Mesendoderm (in vitro differentiated cells): Measurements from ENCODE around the gene S100A8.
A peak's percentile ranks its signal among the peaks of the same experiment; 100 is the strongest.

Source experiments
- DNase-seq: peaks from one replicate; pipeline ENCODE4 v3.0.0; 2013
- H2AK5ac ChIP-seq: 2 replicates; pipeline ENCODE4 v1.6.1; 2013; ENCODE audit warnings: low read length, inconsistent platforms
- H2BK120ac ChIP-seq: 2 replicates; pipeline ENCODE4 v1.6.1; 2013; ENCODE audit warnings: low read depth, mild to moderate bottlenecking, low read length, moderate library complexity, mixed read lengths
- H2BK15ac ChIP-seq: replicated peaks from 2 replicates; pipeline ENCODE4 v1.6.1; 2013; ENCODE audit warnings: low read depth, mild to moderate bottlenecking, moderate library complexity
- H2BK5ac ChIP-seq: 2 replicates; pipeline ENCODE4 v1.6.1; 2013; ENCODE audit warnings: low read length, inconsistent platforms
- H3K18ac ChIP-seq: 2 replicates; pipeline ENCODE4 v1.6.1; 2013; ENCODE audit warnings: mild to moderate bottlenecking, low read length, mixed read lengths
- H3K23ac ChIP-seq: one replicate; pipeline ENCODE4 v1.6.1; 2013; ENCODE audit warnings: low read length
- H3K27ac ChIP-seq: 2 replicates; pipeline ENCODE4 v1.5.1; 2013; ENCODE audit warnings: low read depth, mild to moderate bottlenecking, inconsistent platforms, low read length, moderate library complexity
- H3K27me3 ChIP-seq: 2 replicates; pipeline ENCODE4 v1.6.1; 2013; ENCODE audit warnings: low read length, control low read depth, mild to moderate bottlenecking, inconsistent platforms; ENCODE audit not compliant: insufficient read depth, poor library complexity
- H3K36me3 ChIP-seq: 2 replicates; pipeline ENCODE4 v1.6.1; 2013; ENCODE audit warnings: low read length, inconsistent platforms; ENCODE audit not compliant: control insufficient read depth, insufficient read depth
- H3K4ac ChIP-seq: one replicate; pipeline ENCODE4 v1.6.1; 2013; ENCODE audit warnings: low read depth, mild to moderate bottlenecking, low read length, moderate library complexity
- H3K4me1 ChIP-seq: 2 replicates; pipeline ENCODE4 v1.6.1; 2013; ENCODE audit warnings: low read depth, low read length, inconsistent platforms; ENCODE audit not compliant: control insufficient read depth
- H3K4me2 ChIP-seq: 2 replicates; pipeline ENCODE4 v1.6.1; 2013; ENCODE audit warnings: low read length
- H3K4me3 ChIP-seq: 2 replicates; pipeline ENCODE4 v1.5.1; 2013; ENCODE audit warnings: mild to moderate bottlenecking, low read length
- H3K56ac ChIP-seq: one replicate; pipeline ENCODE4 v1.6.1; 2013; ENCODE audit warnings: low read length
- H3K79me1 ChIP-seq: 2 replicates; pipeline ENCODE4 v1.6.1; 2013; ENCODE audit warnings: low read length, inconsistent platforms
- H3K79me2 ChIP-seq: 2 replicates; pipeline ENCODE4 v1.6.1; 2013; ENCODE audit warnings: mild to moderate bottlenecking, low read length; ENCODE audit not compliant: control insufficient read depth, insufficient read depth
- H3K9ac ChIP-seq: 2 replicates; pipeline ENCODE4 v1.6.1; 2013; ENCODE audit warnings: low read length, inconsistent platforms
- H4K5ac ChIP-seq: one replicate; pipeline ENCODE4 v1.6.1; 2013; ENCODE audit warnings: low read length
- H4K8ac ChIP-seq: one replicate; pipeline ENCODE4 v1.6.1; 2013; ENCODE audit warnings: low read depth, mild to moderate bottlenecking, control low read depth, low read length, moderate library complexity
- WGBS: extraction: QIAGEN DNeasy Blood & Tissue Kit; methylation state at CpG from one replicate; pipeline ENCODE4 v1.1.7; 2013; ENCODE audit warnings: low lambda C conversion rate, missing lambda C conversion rate; ENCODE audit not compliant: insufficient coverage; ENCODE audit errors: extremely low coverage; 5-methylcytosine and 5-hydroxymethylcytosine counted together

S100A8 gene

DNA sequence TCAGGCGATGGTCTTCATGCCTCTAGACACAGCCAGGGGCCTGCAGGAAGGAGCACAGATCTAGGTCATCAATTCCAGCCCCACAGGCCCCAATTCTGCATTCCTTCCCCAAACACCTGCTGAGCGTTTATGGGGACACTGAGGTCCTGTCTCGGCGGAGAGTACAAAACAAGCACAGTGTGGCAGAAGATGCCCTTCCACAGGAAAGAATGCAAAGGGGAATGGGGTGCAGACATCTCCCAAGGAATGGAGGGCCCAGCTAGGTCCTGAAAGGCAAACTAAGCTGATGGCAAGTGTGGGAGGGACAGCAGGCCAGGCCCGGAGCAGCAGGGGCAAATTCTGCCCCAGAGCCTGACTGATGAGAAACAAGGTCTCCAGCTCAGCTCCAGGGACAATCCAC is 3.5 kb upstream of the S100A8 start:
- H2BK120ac ChIP-seq: no peak overlapping the region
- H3K56ac ChIP-seq: no peak overlapping the region
- no peaks in the 10 kb centered on the region for H3K4me1 ChIP-seq
- no peak overlapping the region for H2BK15ac ChIP-seq
- no peaks in the 10 kb centered on the region for H3K79me2 ChIP-seq
- H2AK5ac ChIP-seq: no peak overlapping the region
- no peaks in the 10 kb centered on the region for H3K79me1 ChIP-seq
- WGBS: no CpG with 5 or more reads among the region's 5 CpGs
- no peaks in the 10 kb centered on the region for H3K36me3 ChIP-seq
- no peak overlapping the region for H3K4me3 ChIP-seq
- no peak overlapping the region for H3K23ac ChIP-seq
- no peak overlapping the region for H4K5ac ChIP-seq
- no peak overlapping the region for H2BK5ac ChIP-seq
- DNase-seq: no peak
- H4K8ac ChIP-seq: no peak overlapping the region
- no peaks in the 10 kb centered on the region for H3K27me3 ChIP-seq
- H3K9ac ChIP-seq: no peak overlapping the region
- H3K18ac ChIP-seq: no peak overlapping the region
- no peak overlapping the region for H3K27ac ChIP-seq
- no peak overlapping the region for H3K4me2 ChIP-seq
- no peak overlapping the region for H3K4ac ChIP-seq

DNA sequence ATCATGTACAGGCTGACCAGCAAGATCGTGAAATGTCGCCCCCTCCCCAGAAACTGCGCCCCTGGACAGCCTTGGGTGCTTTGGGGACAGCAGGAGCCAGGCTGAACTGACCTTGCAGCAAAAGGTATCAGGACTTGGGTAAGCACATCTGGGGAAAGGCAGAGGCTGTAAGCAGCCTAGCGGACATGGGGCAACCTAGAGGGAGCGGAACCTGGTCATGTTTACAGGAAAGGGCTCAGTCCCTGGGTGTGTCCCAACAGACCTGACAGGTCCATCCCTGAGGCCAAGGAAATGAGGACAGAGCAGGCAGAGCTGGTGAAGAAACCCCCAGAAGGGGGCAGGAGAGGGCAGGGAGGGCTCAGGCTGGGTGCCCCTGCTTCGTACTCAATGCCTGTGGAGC is 3.1 kb upstream of the S100A8 start:
- H4K8ac ChIP-seq: no peak overlapping the region
- no peak overlapping the region for H3K23ac ChIP-seq
- H3K56ac ChIP-seq: no peak overlapping the region
- no peak overlapping the region for H3K4me3 ChIP-seq
- H2BK5ac ChIP-seq: no peak overlapping the region
- H2BK120ac ChIP-seq: no peak overlapping the region
- no peak overlapping the region for H2AK5ac ChIP-seq
- H3K4me1 ChIP-seq: no peaks in the 10 kb centered on the region
- H3K27ac ChIP-seq: no peak overlapping the region
- no peak overlapping the region for H4K5ac ChIP-seq
- no peaks in the 10 kb centered on the region for H3K27me3 ChIP-seq
- no peak overlapping the region for H2BK15ac ChIP-seq
- DNase-seq: peak; percentile 50
- no peaks in the 10 kb centered on the region for H3K79me1 ChIP-seq
- no peak overlapping the region for H3K4ac ChIP-seq
- H3K18ac ChIP-seq: no peak overlapping the region
- H3K9ac ChIP-seq: no peak overlapping the region
- no peak overlapping the region for H3K4me2 ChIP-seq
- no peaks in the 10 kb centered on the region for H3K79me2 ChIP-seq
- WGBS: no CpG with 5 or more reads among the region's 6 CpGs
- H3K36me3 ChIP-seq: no peaks in the 10 kb centered on the region

DNA sequence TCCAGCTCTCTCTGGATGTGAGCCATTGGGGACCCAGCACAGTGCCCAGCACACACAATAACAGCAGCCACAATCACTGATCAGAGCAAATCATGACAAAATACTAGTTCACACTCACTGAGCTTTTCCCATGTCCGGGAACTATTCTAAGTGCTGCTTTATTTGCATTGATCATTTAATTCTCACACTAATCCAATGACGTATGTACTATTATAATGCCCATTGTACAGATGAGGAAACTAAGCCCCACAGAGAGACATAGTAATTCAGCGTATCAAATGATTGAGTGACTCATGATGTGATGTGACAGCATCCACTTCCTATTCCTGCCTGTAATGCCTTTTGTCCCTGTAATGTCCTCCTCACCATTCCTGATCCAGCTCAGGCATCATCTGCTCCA is 1.9 kb upstream of the S100A8 start:
- H3K4me3 ChIP-seq: no peak overlapping the region
- H3K79me1 ChIP-seq: no peaks in the 10 kb centered on the region
- no peak overlapping the region for H2BK120ac ChIP-seq
- no peak overlapping the region for H3K56ac ChIP-seq
- no peak overlapping the region for H3K4me2 ChIP-seq
- H2BK15ac ChIP-seq: no peak overlapping the region
- no peak overlapping the region for H3K23ac ChIP-seq
- no peaks in the 10 kb centered on the region for H3K79me2 ChIP-seq
- H3K4me1 ChIP-seq: no peaks in the 10 kb centered on the region
- WGBS: no CpG with 5 or more reads among the region's 3 CpGs
- H4K5ac ChIP-seq: no peak overlapping the region
- no peak overlapping the region for H4K8ac ChIP-seq
- no peak for DNase-seq
- H3K27ac ChIP-seq: no peak overlapping the region
- no peak overlapping the region for H3K9ac ChIP-seq
- no peak overlapping the region for H3K18ac ChIP-seq
- no peaks in the 10 kb centered on the region for H3K36me3 ChIP-seq
- H3K4ac ChIP-seq: no peak overlapping the region
- no peak overlapping the region for H2BK5ac ChIP-seq
- no peak overlapping the region for H2AK5ac ChIP-seq
- no peaks in the 10 kb centered on the region for H3K27me3 ChIP-seq

DNA sequence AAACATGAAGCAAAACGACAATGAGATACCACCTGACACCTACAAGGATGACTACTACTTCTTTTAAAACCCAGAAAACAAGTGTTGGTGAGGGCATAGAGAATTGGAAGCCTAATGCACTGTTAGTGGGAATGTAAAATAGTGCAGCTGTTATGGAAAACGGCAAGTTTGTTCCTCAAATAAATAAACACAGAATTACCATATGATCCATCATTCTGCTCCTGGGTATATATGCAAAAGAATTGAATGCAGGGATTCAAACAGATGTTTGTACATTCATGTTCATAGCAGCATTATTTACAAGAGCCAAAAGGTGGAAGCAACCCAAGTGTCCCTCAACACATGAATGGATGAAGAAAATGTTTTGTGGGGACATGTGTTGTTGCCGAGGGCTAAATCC is 1.4 kb upstream of the S100A8 start:
- H3K4ac ChIP-seq: no peak overlapping the region
- no peak overlapping the region for H3K4me2 ChIP-seq
- no peak overlapping the region for H2BK15ac ChIP-seq
- H3K79me1 ChIP-seq: no peaks in the 10 kb centered on the region
- no peak for DNase-seq
- H3K4me3 ChIP-seq: no peak overlapping the region
- H2BK120ac ChIP-seq: no peak overlapping the region
- H3K4me1 ChIP-seq: no peaks in the 10 kb centered on the region
- H4K8ac ChIP-seq: no peak overlapping the region
- no peak overlapping the region for H2BK5ac ChIP-seq
- H3K79me2 ChIP-seq: no peaks in the 10 kb centered on the region
- H3K9ac ChIP-seq: no peak overlapping the region
- H3K36me3 ChIP-seq: no peaks in the 10 kb centered on the region
- H3K27me3 ChIP-seq: no peaks in the 10 kb centered on the region
- H2AK5ac ChIP-seq: no peak overlapping the region
- H3K18ac ChIP-seq: no peak overlapping the region
- WGBS: no CpG with 5 or more reads among the region's 3 CpGs
- H3K56ac ChIP-seq: no peak overlapping the region
- H4K5ac ChIP-seq: no peak overlapping the region
- no peak overlapping the region for H3K27ac ChIP-seq
- H3K23ac ChIP-seq: no peak overlapping the region

DNA sequence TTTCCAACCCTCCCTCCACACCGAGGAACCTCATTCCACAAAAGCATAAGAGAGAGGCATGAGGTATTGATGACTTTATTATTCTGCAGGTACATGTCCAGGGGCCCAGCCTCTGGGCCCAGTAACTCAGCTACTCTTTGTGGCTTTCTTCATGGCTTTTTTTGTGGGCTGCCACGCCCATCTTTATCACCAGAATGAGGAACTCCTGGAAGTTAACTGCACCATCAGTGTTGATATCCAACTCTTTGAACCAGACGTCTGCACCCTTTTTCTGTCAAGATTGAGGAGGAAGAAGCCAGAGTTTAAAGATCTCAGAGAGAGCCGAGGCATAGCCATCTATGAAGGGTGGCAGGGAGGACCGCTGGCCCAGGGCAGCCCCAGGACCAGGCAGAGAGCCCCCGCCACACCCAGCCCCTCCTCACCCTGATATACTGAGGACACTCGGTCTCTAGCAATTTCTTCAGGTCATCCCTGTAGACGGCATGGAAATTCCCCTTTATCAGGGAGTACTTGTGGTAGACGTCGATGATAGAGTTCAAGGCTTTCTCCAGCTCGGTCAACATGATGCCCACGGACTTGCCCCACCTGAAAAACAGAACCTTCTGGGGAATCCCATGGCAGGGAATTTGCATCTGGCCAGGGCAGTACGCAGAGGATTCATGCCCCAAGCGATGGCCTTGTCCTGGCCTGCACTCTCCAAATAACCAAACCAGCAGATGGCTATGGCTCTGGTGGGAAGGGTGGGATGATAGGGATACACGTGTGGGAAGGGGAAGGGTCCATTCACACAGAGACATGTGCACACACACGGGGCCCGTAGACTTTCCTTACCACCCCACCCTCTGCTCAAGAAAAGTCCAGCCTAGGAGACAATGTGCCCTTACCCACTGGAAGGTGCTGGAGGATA is 647 bp downstream of the S100A8 start:
- H3K27ac ChIP-seq: no peak overlapping the region
- H3K9ac ChIP-seq: no peak overlapping the region
- H4K8ac ChIP-seq: no peak overlapping the region
- H3K4me2 ChIP-seq: no peak overlapping the region
- no peaks in the 10 kb centered on the region for H3K27me3 ChIP-seq
- no peaks in the 10 kb centered on the region for H3K4me1 ChIP-seq
- no peaks in the 10 kb centered on the region for H3K79me2 ChIP-seq
- no peak overlapping the region for H3K4me3 ChIP-seq
- no peak overlapping the region for H4K5ac ChIP-seq
- no peak overlapping the region for H3K23ac ChIP-seq
- DNase-seq: no peak
- WGBS: no CpG with 5 or more reads among the region's 17 CpGs
- H2BK5ac ChIP-seq: no peak overlapping the region
- H2AK5ac ChIP-seq: no peak overlapping the region
- H3K79me1 ChIP-seq: no peaks in the 10 kb centered on the region
- H2BK15ac ChIP-seq: no peak overlapping the region
- no peaks in the 10 kb centered on the region for H3K36me3 ChIP-seq
- H3K18ac ChIP-seq: no peak overlapping the region
- no peak overlapping the region for H3K56ac ChIP-seq
- H2BK120ac ChIP-seq: no peak overlapping the region
- H3K4ac ChIP-seq: no peak overlapping the region

DNA sequence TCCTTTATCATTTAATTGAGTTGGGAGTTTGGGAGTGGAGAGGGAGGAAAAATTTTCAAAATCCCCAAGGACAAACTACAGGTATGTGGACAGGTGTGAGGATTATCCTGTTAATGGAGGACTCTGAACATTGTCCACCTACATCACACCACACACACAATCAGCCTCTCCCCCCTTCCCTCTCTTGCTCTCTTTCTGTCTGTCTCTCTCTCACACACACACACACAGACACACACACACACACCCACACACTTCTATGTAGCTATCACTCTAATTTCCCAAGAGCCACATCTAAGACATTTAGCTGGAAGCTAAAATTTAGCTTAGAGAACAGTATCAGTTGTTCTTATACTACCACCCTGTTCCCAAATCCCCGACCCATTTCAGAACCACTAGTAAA is 1.5 kb downstream of the S100A8 start:
- no peak overlapping the region for H3K18ac ChIP-seq
- no peaks in the 10 kb centered on the region for H3K36me3 ChIP-seq
- no peaks in the 10 kb centered on the region for H3K27me3 ChIP-seq
- no peaks in the 10 kb centered on the region for H3K79me2 ChIP-seq
- DNase-seq: no peak
- H3K9ac ChIP-seq: no peak overlapping the region
- H3K4me2 ChIP-seq: no peak overlapping the region
- no peaks in the 10 kb centered on the region for H3K79me1 ChIP-seq
- no peak overlapping the region for H3K23ac ChIP-seq
- H4K8ac ChIP-seq: no peak overlapping the region
- no peak overlapping the region for H2AK5ac ChIP-seq
- no peak overlapping the region for H4K5ac ChIP-seq
- H3K4ac ChIP-seq: no peak overlapping the region
- H2BK120ac ChIP-seq: no peak overlapping the region
- H3K27ac ChIP-seq: no peak overlapping the region
- no peak overlapping the region for H2BK5ac ChIP-seq
- no peak overlapping the region for H2BK15ac ChIP-seq
- no peaks in the 10 kb centered on the region for H3K4me1 ChIP-seq
- H3K4me3 ChIP-seq: no peak overlapping the region
- WGBS: no CpG with 5 or more reads among the region's 1 CpG
- no peak overlapping the region for H3K56ac ChIP-seq
